Fibroblast of skin of right biceps (primary cell): ENCODE data around the gene SNX5.

Experiments
- DNase-seq: peaks from one replicate; pipeline ENCODE4 v3.0.0-alpha.2; 2013

SNX5 gene

DNA sequence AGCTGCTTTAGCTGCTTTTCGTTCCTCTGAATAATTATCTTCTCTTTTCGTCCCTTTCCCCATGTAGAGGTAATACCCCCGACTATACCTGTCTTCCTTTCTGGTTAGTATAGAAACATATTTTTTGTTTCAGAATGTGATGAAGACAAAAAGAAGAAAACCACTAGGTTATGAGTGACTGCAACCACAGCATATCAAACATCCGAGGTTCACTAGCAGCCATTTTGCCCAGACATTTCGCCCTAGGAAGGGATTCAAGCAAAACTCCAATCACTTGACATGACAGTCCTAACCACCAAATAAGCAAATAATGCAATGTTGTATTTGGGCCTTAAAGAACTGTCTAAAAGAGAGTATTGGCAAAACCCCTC, 9.4 kb downstream of the SNX5 start:
- DNase-seq, result no peak

DNA sequence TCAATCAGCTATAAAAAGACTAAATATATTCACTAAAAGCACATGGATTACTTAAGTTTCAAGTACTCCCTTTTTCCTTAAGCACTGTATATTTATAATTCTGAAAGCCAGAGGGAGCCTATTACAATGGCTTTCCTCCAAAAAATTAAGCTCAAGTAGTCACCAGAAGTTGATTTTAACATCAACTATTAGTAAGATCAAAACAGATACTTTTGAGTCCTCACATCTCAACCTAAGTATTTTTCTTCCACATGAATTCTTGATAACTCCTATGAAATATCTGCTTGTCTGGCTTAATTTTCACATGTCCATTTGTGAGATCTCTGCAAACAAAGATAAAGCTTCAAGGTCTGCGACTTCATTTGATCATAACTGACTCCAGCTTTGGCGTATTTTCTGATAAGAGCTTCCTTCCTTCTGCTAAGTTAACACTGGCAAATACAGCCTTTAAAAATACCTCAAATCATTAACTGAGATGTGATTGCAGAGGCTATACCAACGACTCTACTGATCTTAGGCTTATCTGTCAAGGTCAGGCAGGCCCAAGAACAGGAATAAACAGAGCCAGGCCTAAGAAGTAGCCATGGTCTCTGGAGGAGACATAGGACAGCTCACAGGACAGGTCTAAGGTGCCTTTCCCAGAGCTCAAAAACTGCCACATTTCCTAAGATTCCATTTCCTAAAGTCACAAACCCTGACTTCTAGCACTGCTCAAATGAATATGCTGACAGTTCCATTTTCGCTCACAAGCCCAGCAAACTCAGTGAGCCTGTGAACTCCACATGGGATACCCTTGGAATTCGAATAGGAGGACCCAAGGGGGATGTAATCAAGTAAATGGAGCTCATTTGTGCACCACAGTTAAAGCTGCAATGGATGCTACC, 10.0 kb downstream of the SNX5 start:
- no peak for DNase-seq

GRCh38 chr20:17957505-17958363, 10.9 kb downstream of the SNX5 start:
- no peak for DNase-seq

DNA sequence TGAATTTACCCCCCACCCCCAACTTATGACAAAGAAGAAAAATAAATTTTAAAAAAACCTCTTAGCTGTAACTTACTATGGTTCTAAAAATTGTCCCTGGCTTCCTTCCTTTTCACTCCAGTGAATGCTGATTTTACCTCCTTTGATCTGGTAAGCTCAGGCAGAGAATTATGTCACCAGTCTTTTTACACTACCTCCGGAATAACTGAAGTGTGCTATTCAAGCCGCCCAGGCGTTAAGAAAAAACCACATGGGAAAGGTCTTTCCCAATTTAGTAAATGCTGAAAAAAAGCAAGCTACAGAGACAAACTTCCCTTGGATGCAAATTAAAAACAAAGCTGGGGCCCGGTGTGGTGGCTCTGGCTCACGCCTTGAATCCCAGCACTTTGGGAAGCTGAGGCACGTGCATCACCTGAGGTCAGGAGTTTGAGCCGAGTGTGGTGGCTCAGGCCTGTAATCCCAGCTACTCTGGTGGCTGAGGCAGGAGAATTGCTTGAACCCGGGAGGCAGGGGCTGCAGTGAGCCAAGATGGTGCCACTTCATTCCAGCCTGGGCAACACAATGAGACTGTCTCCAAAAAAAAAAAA, 12.4 kb downstream of the SNX5 start:
- DNase-seq, result no peak

- no peak for DNase-seq
Measured at GRCh38 chr20:17955302-17955701, 13.3 kb downstream of the SNX5 start.

DNA sequence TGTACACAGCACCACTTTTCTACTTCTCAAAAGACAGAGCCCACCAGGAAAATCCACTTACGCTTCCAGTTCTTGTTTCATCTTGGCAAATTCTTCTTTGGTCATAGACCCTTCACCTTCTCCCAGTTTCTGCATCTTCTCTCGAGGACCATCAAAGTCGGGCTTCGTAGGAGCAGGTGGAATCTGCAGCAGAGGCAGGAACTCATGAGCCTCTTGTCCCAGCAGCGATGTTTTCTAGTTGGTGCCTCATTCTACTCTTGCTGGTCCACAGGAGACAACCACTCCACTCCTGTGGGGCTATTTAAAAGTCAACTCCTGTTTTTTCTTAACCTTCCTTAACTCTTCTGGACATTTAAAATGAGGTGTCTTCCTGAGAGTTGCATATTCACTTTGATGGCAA, 14.7 kb downstream of the SNX5 start:
- no peak for DNase-seq

DNA sequence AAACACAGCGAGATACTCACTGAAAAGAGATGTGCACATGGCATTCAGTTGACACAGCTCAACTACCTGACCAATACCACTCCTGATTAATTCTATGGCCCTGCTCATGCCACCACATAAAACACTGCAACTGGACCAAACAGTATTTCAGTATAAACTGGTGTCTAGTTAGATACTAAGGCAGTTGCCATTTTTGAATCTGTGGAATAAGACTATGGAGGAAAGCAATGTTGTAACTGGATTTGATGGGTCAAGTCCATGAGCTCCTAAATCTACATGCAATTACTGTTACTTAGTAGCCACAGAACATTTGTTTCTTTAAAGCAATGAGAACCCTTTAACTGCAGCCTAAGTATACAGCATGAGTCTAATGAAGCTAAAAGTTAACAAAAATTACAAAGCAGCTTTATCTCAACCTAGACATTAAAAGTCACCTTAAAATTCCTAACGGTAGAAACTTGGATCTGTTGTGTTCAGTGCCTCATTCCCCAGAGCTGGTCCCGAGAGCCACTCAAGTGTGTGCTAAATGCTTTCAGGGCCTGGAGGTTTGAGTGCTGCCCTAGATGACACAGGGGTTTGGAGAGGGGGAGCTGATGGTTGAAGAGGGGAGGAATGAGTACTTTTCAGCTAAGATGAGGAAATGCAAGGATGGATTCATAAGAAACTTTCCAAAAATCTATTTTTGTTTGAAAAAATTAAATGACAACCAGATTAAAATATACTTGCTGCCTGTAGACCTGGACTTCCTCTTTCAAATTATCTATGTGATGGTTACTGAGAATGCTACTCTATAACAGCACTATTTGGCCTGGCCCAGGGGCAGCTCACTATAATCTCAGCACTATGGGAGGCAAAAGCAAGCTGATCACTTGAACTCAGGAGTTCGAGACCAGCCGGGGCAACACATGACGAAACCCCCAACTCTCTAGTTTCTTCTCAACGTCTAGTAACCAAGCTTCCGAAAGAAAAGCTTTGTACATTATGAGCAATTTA, 15.6 kb downstream of the SNX5 start:
- DNase-seq, result no peak

DNA sequence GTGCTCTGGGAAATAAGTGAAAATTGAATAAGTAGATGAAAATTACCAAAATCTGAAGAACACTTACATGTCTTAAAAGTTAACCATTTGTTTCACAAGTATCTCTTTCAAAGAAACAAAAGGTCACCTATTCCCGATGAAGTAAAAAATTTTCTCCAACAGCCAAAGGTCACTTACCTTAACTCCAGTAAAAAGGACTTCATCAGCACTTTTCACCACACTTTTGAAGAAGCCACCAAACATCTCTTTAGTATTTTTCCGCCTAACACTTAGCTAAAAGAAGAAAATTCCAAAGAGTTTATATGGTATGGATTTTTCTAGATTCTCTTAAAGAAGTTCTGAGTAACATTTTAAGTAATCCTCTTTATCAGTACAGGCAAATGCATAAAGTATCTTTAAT, 17.3 kb downstream of the SNX5 start:
- DNase-seq, result no peak

DNA sequence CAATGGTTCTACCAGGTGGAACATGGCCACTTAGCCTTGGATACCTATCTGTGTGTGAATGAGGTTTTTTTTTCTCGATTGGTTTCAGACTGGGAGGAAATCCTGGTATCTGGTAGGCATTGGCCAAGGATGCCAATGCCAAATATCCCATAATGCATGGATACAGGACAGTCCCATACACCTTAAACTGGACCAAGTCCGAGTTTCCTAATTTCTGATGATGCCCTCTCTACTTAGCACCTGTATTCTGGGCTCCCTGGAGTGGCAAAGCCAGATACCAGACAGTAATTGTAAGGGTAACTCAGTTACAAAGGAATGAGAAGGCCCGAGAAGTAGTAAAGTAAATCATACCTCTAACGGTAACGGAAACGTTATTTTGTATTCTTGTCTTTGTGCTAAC, 17.9 kb downstream of the SNX5 start:
- DNase-seq, result no peak

GRCh38 chr20:17949899-17950298, 18.7 kb downstream of the SNX5 start:
- no peak for DNase-seq

DNA sequence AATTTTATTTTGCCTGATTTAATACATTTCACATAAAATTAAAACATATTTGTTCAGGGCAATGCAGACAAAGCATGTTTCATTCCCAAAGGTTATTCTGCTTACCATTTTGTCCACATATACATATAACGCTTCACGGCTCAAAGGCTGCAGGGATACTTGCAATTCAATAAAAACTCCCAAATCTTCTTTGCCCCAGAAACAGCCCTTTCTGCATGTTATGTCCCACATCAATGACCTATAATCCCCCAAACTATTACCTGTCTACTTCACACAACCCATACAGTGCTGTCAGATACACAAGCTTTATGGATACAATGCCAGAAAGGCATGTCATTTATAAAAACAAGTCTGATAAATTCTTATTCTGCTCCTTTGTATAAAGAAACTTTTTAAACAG, 20.2 kb downstream of the SNX5 start:
- no peak for DNase-seq

- no peak for DNase-seq
Measured at GRCh38 chr20:17947474-17947815, 21.1 kb downstream of the SNX5 start.

DNA sequence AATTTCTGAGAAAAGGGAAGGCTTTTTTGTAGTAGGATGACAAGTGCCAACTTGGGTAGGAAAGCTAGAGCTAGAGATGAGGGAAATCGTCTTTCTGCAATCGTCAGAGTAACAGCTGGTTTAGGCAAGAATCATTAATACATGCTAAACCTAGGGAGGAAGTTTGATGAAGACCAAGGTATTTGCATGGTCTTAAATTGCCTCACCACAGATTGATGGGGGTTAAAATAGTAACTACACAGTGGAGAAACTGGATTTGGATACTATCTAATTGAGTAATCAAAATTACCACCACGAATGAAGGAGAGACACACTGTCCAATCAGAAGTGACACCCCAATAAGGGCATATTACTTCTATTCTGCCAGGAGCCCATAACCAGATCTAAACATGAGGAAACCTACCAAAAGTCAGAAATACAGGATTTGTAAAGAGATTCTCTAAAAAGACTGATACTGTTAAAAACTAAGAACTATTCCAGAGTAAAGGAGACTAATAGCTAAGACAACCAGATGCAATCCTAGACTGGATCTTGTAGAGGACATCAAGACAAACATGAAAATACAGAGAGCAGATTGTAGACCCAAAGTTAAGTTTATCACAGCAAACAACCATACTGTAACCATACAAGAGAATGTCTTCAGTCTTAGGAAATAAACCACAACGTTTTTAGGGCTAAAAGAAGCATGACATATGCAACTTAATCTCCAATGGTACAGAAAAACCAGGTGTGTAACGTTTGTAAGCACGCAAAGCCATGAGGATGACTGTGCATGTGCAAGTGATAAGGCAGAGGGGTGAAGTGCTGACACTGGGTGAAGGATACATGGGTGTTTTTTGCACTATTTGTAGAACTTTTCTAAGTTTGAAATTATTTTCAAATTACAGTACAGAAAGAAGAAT, 21.8 kb downstream of the SNX5 start:
- DNase-seq, result no peak

DNA sequence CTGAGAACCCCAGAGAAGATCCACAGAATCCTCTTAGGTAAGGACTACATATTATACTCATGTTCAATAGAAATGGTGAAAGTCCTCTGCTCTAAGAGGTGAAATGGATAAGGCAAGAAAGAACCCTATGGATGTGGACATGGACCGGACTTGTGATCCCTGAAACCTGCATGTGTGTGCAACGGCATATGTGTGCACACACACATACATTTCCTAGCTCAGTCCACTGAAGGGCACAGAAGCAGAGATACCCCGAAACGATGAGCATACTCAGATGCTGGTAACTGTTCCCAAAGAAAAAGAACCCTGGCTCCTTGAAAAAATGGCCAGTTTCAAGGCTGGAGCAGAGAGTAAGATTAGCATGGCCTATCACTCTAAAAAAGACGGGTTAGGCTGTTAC, 22.6 kb downstream of the SNX5 start:
- no peak for DNase-seq

DNA sequence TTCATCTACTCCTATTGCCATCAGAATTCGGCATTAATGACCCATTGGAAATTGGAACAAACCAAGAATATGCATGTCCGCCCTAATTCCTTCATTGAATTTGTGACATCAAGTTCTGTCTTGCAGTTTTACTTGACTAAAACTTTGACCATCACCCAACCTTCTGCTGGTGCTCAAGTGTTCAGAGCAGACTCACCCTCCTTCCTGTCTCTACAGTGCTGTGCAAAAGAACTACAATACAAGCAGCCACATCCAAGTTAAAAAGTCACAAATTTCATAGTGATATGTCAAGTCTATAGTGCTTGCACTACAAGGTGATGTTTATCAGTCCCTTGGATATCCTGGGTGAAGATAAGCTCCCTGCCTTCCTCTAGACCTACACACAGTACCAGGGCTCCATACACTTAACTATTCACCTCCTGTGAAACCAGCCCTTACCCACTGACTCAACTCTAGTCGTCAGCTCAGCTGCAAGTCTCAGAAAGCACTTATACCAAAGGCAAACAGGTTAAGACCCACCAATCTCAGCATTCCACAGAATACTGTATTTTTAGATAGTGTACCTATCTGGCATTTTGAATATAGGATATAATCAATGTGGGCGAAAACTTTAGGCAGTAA, 23.6 kb downstream of the SNX5 start:
- no peak for DNase-seq

DNA sequence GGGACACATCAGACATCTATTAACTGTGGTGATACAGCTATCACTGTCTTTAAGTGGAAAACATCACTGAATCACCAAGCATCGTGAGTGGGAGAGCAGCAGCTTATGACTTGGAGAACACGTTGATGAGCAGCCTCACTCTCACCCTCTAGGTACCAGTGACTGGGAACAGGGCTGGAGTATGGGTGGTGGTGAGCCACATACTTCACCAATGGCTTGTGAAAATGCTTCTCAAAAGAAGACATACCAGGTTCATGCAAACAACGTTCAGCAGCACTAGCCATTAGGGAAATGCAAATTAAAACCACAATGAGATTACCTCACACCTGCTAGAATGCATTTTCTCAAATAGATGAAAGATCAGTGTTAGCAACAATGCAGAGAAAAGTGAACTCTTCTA, 25.3 kb downstream of the SNX5 start:
- no peak for DNase-seq

- no peak for DNase-seq
Measured at GRCh38 chr20:17941826-17942196, 26.8 kb downstream of the SNX5 start.

GRCh38 chr20:17941087-17941825, 27.3 kb downstream of the SNX5 start:
- no peak for DNase-seq

- DNase-seq, result no peak
Measured at GRCh38 chr20:17940224-17940971, 28.2 kb downstream of the SNX5 start.
